Naive thymus-derived CD4-positive, alpha-beta T cell (primary cell): Measurements from ENCODE around the gene CLIC3. TPM values are rescaled to one million over a fixed set of nuclear protein-coding genes. Genes with fewer than 3 reads are reported as not detected.
A peak's percentile ranks its signal among the peaks of the same experiment; 100 is the strongest.

ENCODE experiments used
- ATAC-seq: fragments of 150-1000 bp; cut with Tn5 transposase; 2 replicates; pipeline ENCODE4 v1.10.0; 2021; ENCODE audit warnings: mild to moderate bottlenecking, moderate library complexity
- CTCF ChIA-PET: fragments of 350-600 bp; sonication (Branson Sonifier 250); formaldehyde crosslinking; loops from one replicate; lab custom pipeline; 2021; ENCODE audit warnings: antibody characterized with exemption; lab: Charles Lee
- POLR2A ChIA-PET: fragments of 350-600 bp; sonication (Branson Sonifier 250); formaldehyde crosslinking; loops from one replicate; lab custom pipeline; 2021; ENCODE audit warnings: antibody characterized with exemption, inconsistent platforms; lab: Charles Lee
- DNase-seq, 9 donors: peaks; one replicate each; pipeline versions ENCODE4 v3.0.0 to v3.0.0-alpha.2; 2020 to 2022; ENCODE audit warnings: mixed read lengths in 1 of 9
- H3K27ac ChIP-seq: one replicate; pipeline ENCODE4 v1.7.0; 2013; ENCODE audit warnings: mild to moderate bottlenecking, low read depth, low read length, moderate library complexity
- H3K27me3 ChIP-seq, 2 donors: one replicate each; pipeline ENCODE4 v1.7.0; 2013; ENCODE audit warnings: low read length in 2 of 2, mild to moderate bottlenecking in 2 of 2, moderate library complexity in 2 of 2; ENCODE audit not compliant: control insufficient read depth in 2 of 2, insufficient read depth in 2 of 2
- H3K36me3 ChIP-seq, 3 experiments: 1 replicate in 2 of 3; 2 replicates in 1 of 3; pipeline ENCODE4 v1.7.0; 2013; ENCODE audit warnings: low read length in 3 of 3, mild to moderate bottlenecking in 3 of 3, moderate library complexity in 1 of 3; ENCODE audit not compliant: insufficient read depth in 3 of 3, control insufficient read depth in 2 of 3
- H3K4me1 ChIP-seq, 2 donors: one replicate each; pipeline ENCODE4 v1.7.0; 2013; ENCODE audit warnings: low read length in 2 of 2, mild to moderate bottlenecking in 2 of 2, moderate library complexity in 1 of 2; ENCODE audit not compliant: control insufficient read depth in 2 of 2, insufficient read depth in 2 of 2
- H3K4me3 ChIP-seq: 2 replicates; pipeline ENCODE4 v1.7.0; 2013; ENCODE audit warnings: mild to moderate bottlenecking, low read length
- H3K9me3 ChIP-seq, 3 experiments: 1 replicate in 2 of 3; 2 replicates in 1 of 3; pipeline ENCODE4 v1.7.0; 2013; ENCODE audit warnings: low read length in 3 of 3; ENCODE audit not compliant: control insufficient read depth in 2 of 3
- H3K27ac Mint-ChIP-seq, 9 donors: one replicate each; pipeline ENCODE4 v1.8.0; 2020 to 2022; ENCODE audit warnings: mixed read lengths in 9 of 9, mild to moderate bottlenecking in 8 of 9, moderate library complexity in 5 of 9, inconsistent platforms in 2 of 9
- H3K27me3 Mint-ChIP-seq, 5 donors: one replicate each; pipeline ENCODE4 v1.8.0; 2021 to 2022; ENCODE audit warnings: mixed read lengths in 5 of 5, mild to moderate bottlenecking in 1 of 5
- H3K36me3 Mint-ChIP-seq, 5 donors: one replicate each; pipeline ENCODE4 v1.8.0; 2020 to 2022; ENCODE audit warnings: mixed read lengths in 5 of 5, mild to moderate bottlenecking in 3 of 5, inconsistent platforms in 1 of 5
- H3K4me1 Mint-ChIP-seq, 7 donors: one replicate each; pipeline ENCODE4 v1.8.0; 2020 to 2022; ENCODE audit warnings: mixed read lengths in 7 of 7, mild to moderate bottlenecking in 3 of 7, inconsistent platforms in 1 of 7
- H3K4me3 Mint-ChIP-seq, 10 donors: one replicate each; pipeline ENCODE4 v1.8.0; 2020 to 2022; ENCODE audit warnings: mild to moderate bottlenecking in 10 of 10, mixed read lengths in 10 of 10, moderate library complexity in 6 of 10, inconsistent platforms in 2 of 10
- H3K9me3 Mint-ChIP-seq, 11 donors: one replicate each; pipeline ENCODE4 v1.8.0; 2020 to 2022; ENCODE audit warnings: mixed read lengths in 11 of 11, mild to moderate bottlenecking in 4 of 11, inconsistent platforms in 1 of 11, moderate library complexity in 1 of 11
- intact Hi-C, 2 donors: fragments of 100-400 bp; cut with micrococcal nuclease; formaldehyde crosslinking; loops; one replicate each; pipeline ENCODE4 v1.15.1; 2023
- polyA plus RNA-seq, 2 donors: library from polyadenylated mRNA; unstranded; fragments of 300-500 nt; fragmentation: Illumina TruSeq; gene quantifications; one replicate each; pipeline ENCODE4 v1.2.3, GENCODE V29; 2021
- total RNA-seq, 6 experiments: library from RNA in 5 of 6; stranded (reverse) in 5 of 6; gene quantifications; 1 replicate in 5 of 6; 2 replicates in 1 of 6; pipeline ENCODE4 v1.2.3 and lab custom pipeline; 2021 to 2026

CLIC3 gene
- total and polyA plus RNA-seq, 7 experiments from 2014 or later: 0.31 to 13.0 (median 0.64) TPM; not detected in 1

DNA sequence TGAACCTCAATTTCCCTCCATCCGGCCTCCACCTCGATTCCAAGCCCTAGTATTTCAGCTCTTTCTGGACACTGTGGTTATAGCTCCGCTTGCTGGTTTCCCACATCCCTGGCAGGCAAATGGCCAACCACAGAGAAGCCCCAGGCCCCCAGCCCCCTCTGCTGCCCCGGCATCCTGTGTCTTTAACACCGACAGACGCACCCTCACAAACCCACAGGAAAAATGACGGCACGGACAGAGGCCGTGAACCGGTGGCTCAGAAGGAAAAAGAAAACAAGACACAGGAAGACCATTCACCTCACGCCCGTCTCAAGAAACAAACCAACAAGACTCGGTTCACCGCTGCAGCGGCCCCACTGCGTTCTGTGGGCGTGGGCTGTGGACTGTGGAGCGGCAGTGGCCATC is 1.5 kb upstream of the CLIC3 start:
- H3K9me3 Mint-ChIP-seq: no peaks in the 10 kb centered on the region

DNA sequence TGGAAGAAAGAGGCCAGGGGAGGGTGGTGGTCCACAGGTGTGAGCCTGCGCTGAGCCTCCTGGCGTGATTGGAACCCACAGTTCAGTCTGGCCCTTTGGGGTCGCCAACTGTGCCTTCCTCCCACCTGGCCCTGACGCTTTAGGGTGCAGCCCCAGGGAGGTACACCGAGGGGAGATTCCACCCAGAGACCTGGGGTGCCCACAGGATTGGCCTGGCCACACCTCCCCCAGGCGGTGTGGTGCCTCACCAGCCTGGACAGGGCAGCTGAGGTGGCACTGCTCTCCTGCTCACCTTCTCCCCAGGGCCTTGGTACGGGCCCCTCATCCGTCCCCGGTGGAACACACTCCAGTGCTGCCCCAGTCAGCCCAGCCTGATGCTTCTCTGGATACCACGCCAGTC is 1.0 kb upstream of the CLIC3 start:
- Histone ChIP-seq H3K4me1 (peaks cover 17 to 57% of the 10 kb centered on the region in 2 donors), H3K4me3 (no peak overlapping the region), H3K27ac (no peak overlapping the region), H3K9me3 (no peaks in the 10 kb centered on the region), H3K36me3 (peaks cover 0 to 9% (median 0%) of the 10 kb centered on the region in 3 experiments), H3K27me3 (no peaks in the 10 kb centered on the region)
- ATAC-seq: no peak
- intact Hi-C loops: no loop called here
- peak overlapping the region in 7 of 10 donors; percentile 46 to 78 (median 58) for H3K4me3 Mint-ChIP-seq
- ChIA-PET POLR2A (no interaction called here), CTCF (interaction anchor here (0.7 kb wide), 1 partner anchor 226 kb away, joined by 3 read pairs; no protein-coding TSS in a partner anchor)
- peaks cover 0 to 9% (median 5%) of the 10 kb centered on the region in 5 donors for H3K27me3 Mint-ChIP-seq
- no peaks in the 10 kb centered on the region for H3K9me3 Mint-ChIP-seq
- peaks cover 0 to 7% (median 0%) of the 10 kb centered on the region in 5 donors for H3K36me3 Mint-ChIP-seq
- H3K4me1 Mint-ChIP-seq: peaks cover 7 to 43% (median 18%) of the 10 kb centered on the region in 7 donors
- DNase-seq: no peak
- H3K27ac Mint-ChIP-seq: peak overlapping the region in 2 of 9 donors; percentile 78 to 80

More for the DNA sequence above, 1.5 kb upstream of the CLIC3 start:
- no peaks in the 10 kb centered on the region for H3K9me3 ChIP-seq
- no peak overlapping the region for H3K4me3 ChIP-seq
- H3K27ac Mint-ChIP-seq: peak overlapping the region in 5 of 9 donors; percentile 43 to 80 (median 74)
- no peaks in the 10 kb centered on the region for H3K27me3 ChIP-seq
- peaks cover 0 to 4% (median 0%) of the 10 kb centered on the region in 5 donors for H3K36me3 Mint-ChIP-seq
- POLR2A ChIA-PET: no interaction called here
- intact Hi-C loops: no loop called here
- ATAC-seq (peak; percentile 36), DNase-seq (no peak)
- peak overlapping the region in 9 of 10 donors; percentile 5 to 78 (median 56) for H3K4me3 Mint-ChIP-seq
- peaks cover 0 to 9% (median 0%) of the 10 kb centered on the region in 3 experiments for H3K36me3 ChIP-seq
- CTCF ChIA-PET: interaction anchor here (0.7 kb wide), 1 partner anchor 225 kb away, joined by 3 read pairs; no protein-coding TSS in a partner anchor
- peaks cover 7 to 43% (median 18%) of the 10 kb centered on the region in 7 donors for H3K4me1 Mint-ChIP-seq
- H3K27me3 Mint-ChIP-seq: peaks cover 0 to 9% (median 5%) of the 10 kb centered on the region in 5 donors
- no peak overlapping the region for H3K27ac ChIP-seq
- H3K4me1 ChIP-seq: peaks cover 16 to 57% of the 10 kb centered on the region in 2 donors

DNA sequence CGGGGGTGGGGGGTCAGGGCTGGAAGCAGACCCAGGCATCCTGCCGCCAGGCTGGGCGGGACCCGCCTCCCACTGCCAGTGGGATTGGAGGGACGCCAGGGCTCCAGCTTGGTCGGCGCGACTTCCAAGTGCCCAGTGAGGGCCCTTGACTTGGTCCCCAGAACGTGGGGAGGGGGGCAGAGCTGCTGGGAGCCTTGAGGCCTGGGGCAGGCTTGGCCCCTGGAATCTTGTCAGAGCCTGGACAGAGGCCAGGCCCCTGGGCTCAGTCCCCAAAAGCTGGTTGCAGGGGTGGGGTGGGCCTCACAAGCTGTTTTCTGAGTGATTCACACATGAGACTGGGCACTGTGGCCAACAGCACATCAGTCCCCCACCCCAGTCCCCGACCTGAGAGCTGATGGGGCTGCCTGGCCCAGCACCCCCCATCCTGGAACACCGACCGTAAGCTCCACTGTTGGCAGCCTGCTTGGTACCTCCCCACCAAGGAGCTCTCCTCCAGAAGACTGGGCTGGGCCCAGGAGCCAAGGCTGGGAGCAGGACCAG is 526 bp downstream of the CLIC3 start:
- no peaks in the 10 kb centered on the region for H3K9me3 ChIP-seq
- H3K9me3 Mint-ChIP-seq: no peaks in the 10 kb centered on the region
- H3K4me3 Mint-ChIP-seq: peak overlapping the region in 9 of 10 donors; percentile 9 to 75 (median 32)
- intact Hi-C loops: no loop called here
- DNase-seq: no peak
- peak overlapping the region in 2 of 9 donors; percentile 17 to 49 for H3K27ac Mint-ChIP-seq
- CTCF ChIA-PET: interaction anchor here (0.9 to 1.3 kb wide), 2 partner anchors 33 to 207 kb away, joined by 3 read pairs; no protein-coding TSS in a partner anchor
- peaks cover 0 to 9% (median 5%) of the 10 kb centered on the region in 5 donors for H3K27me3 Mint-ChIP-seq
- POLR2A ChIA-PET: interaction anchor here (0.6 kb wide), 2 partner anchors 57 to 113 kb away, joined by 3 read pairs; no protein-coding TSS in a partner anchor
- H3K4me1 ChIP-seq: peaks cover 17 to 57% of the 10 kb centered on the region in 2 donors
- H3K4me1 Mint-ChIP-seq: peaks cover 9 to 49% (median 26%) of the 10 kb centered on the region in 7 donors
- H3K4me3 ChIP-seq: peak overlapping the region; percentile 35
- H3K27me3 ChIP-seq: no peaks in the 10 kb centered on the region
- no peak for ATAC-seq
- no peak overlapping the region for H3K27ac ChIP-seq
- peaks cover 0 to 7% (median 0%) of the 10 kb centered on the region in 5 donors for H3K36me3 Mint-ChIP-seq
- peaks cover 0 to 9% (median 0%) of the 10 kb centered on the region in 3 experiments for H3K36me3 ChIP-seq

DNA sequence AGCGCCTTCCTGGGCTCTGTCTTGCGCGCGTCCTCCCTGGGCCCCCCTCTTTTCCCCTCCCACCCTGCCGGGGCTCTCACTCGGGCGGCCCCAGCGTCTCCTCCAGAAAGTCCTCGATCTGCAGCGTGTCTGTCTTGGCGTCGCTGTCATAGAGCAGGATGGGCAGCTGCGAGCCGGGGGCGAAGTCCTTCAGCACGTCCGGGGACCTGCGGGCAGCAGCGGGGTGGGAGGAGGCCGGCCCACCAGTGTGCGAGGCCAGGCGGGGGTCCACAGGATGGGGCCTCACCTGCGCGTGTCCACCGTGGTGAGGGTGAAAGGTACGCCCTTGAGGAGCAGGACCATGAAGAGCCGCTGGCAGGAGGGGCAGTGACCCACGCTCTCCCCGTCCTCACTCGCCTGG is 1.0 kb downstream of the CLIC3 start:
- Histone ChIP-seq H3K36me3 (peaks cover 0 to 9% (median 0%) of the 10 kb centered on the region in 3 experiments), H3K27me3 (no peaks in the 10 kb centered on the region), H3K9me3 (no peaks in the 10 kb centered on the region), H3K27ac (no peak overlapping the region), H3K4me1 (peaks cover 17 to 53% of the 10 kb centered on the region in 2 donors), H3K4me3 (no peak overlapping the region)
- H3K36me3 Mint-ChIP-seq: peaks cover 0 to 7% (median 0%) of the 10 kb centered on the region in 5 donors
- H3K27ac Mint-ChIP-seq: no peak overlapping the region
- intact Hi-C loops: no loop called here
- CTCF ChIA-PET: interaction anchor here (1.3 kb wide), 1 partner anchor 34 kb away, joined by 3 read pairs; no protein-coding TSS in a partner anchor
- no peaks in the 10 kb centered on the region for H3K9me3 Mint-ChIP-seq
- H3K27me3 Mint-ChIP-seq: peaks cover 0 to 9% (median 5%) of the 10 kb centered on the region in 5 donors
- no peak overlapping the region for H3K4me3 Mint-ChIP-seq
- peaks cover 10 to 44% (median 29%) of the 10 kb centered on the region in 7 donors for H3K4me1 Mint-ChIP-seq
- DNase-seq (no peak), ATAC-seq (no peak)
- POLR2A ChIA-PET: interaction anchor here (0.6 kb wide), 2 partner anchors 57 to 113 kb away, joined by 3 read pairs; no protein-coding TSS in a partner anchor

DNA sequence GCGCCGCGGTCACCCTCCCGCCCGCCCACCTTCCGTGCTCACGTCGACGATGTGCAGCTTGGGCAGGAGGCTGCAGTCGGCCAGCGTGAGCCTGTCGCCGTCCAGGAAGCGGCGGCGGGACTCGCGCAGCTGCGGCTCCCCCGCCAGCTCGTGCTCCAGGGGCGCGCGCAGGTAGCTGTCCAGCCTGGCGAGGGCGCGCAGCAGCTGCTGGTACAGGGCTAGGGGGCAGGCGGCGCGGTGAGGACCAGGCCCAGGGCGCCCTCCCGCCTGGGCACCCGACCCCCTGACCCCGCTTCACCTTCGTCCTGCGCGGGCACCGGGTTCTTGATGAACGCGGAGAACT is 1.5 kb downstream of the CLIC3 start:
- H3K27ac Mint-ChIP-seq: no peak overlapping the region
- intact Hi-C loops: loop anchor here in 1 of 2 donors (5.0 kb wide), 2 partner anchors 43 to 427 kb away; partner anchors contain the start of genes EXD3, LCN12 and NOXA1
- H3K27ac ChIP-seq: no peak overlapping the region

DNA sequence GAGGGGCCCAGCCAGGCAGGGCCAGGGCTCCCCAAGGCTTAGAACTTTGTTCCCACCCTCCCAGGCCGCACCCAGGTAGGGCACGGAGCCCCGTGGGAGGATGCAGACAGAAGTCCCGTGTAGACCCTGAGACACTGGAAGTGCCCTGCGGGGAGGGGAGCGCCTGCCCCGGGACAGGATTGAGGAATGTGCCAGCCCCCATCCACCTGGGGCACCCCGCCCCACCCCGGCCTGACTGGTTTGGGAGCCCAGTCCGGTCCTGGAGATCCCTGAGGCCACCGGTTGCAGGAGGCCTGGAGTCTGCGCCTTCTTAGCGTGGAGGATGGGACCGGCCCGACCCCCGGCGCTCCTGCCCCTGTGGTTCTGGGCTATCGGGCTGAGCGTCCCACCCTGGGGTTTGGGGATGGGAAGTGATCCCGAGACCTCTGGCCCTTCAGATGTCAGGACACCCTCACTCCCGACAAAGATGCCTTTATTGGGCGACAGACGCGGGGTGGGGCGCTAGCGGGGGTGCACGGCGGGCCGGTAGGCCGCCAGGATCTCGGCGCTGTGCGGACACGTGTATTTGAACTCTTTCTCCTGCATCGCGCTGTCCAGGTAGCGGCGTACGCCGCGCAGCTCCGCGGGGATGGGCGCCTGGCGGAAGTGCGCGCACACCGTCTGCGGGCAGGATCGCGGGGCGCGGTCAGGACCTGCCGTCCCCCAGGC is 2.0 kb downstream of the CLIC3 start:
- peaks cover 0 to 16% (median 5%) of the 10 kb centered on the region in 5 donors for H3K27me3 Mint-ChIP-seq
- ChIA-PET CTCF (no interaction called here), POLR2A (interaction anchor here (0.8 to 1.0 kb wide), 2 partner anchors 203 to 266 kb away, joined by 3 read pairs; partner anchors contain the start of gene TMEM141)
- peaks cover 17 to 44% of the 10 kb centered on the region in 2 donors for H3K4me1 ChIP-seq
- H3K4me1 Mint-ChIP-seq: peaks cover 10 to 39% (median 25%) of the 10 kb centered on the region in 7 donors
- H3K4me3 ChIP-seq: no peak overlapping the region
- H3K36me3 ChIP-seq: peaks cover 0 to 9% (median 0%) of the 10 kb centered on the region in 3 experiments
- H3K9me3 Mint-ChIP-seq: no peaks in the 10 kb centered on the region
- H3K9me3 ChIP-seq: no peaks in the 10 kb centered on the region
- no peak overlapping the region for H3K27ac ChIP-seq
- ATAC-seq (no peak), DNase-seq (no peak)
- H3K27me3 ChIP-seq: no peaks in the 10 kb centered on the region
- intact Hi-C loops: loop anchor here in 1 of 2 donors (5.0 kb wide), 2 partner anchors 42 to 428 kb away; partner anchors contain the start of genes EXD3, LCN12 and NOXA1
- peaks cover 0 to 7% (median 0%) of the 10 kb centered on the region in 5 donors for H3K36me3 Mint-ChIP-seq
- peak overlapping the region in 4 of 10 donors; percentile 38 to 89 (median 84) for H3K4me3 Mint-ChIP-seq
- H3K27ac Mint-ChIP-seq: no peak overlapping the region

More for the DNA sequence above, 1.5 kb downstream of the CLIC3 start:
- no peaks in the 10 kb centered on the region for H3K9me3 ChIP-seq
- no peaks in the 10 kb centered on the region for H3K27me3 ChIP-seq
- no peak overlapping the region for H3K4me3 ChIP-seq
- H3K4me3 Mint-ChIP-seq: no peak overlapping the region
- ChIA-PET POLR2A (no interaction called here), CTCF (no interaction called here)
- H3K4me1 Mint-ChIP-seq: peaks cover 10 to 40% (median 25%) of the 10 kb centered on the region in 7 donors
- no peaks in the 10 kb centered on the region for H3K9me3 Mint-ChIP-seq
- H3K4me1 ChIP-seq: peaks cover 17 to 48% of the 10 kb centered on the region in 2 donors
- H3K36me3 Mint-ChIP-seq: peaks cover 0 to 7% (median 0%) of the 10 kb centered on the region in 5 donors
- DNase-seq (no peak), ATAC-seq (no peak)
- peaks cover 0 to 13% (median 5%) of the 10 kb centered on the region in 5 donors for H3K27me3 Mint-ChIP-seq
- peaks cover 0 to 9% (median 0%) of the 10 kb centered on the region in 3 experiments for H3K36me3 ChIP-seq
